HCT116 (cell line): Measurements from ENCODE around the gene ERBB2.

Experiments used
- EZH2 ChIP-seq: fragments of 200-600 bp; sonication (generic); IDR thresholded peaks from 2 replicates; pipeline ENCODE4 v1.6.1; 2017; ENCODE audit warnings: antibody characterized with exemption, mixed run types
- EZH2phosphoT487 ChIP-seq: fragments of 200-600 bp; IDR thresholded peaks from 2 replicates; pipeline ENCODE4 v1.6.1; 2018; ENCODE audit warnings: antibody characterized with exemption, borderline replicate concordance
- JUND ChIP-seq: IDR thresholded peaks from 2 replicates; pipeline ENCODE4 v1.6.1; 2012
- POLR2A ChIP-seq: IDR thresholded peaks from 2 replicates; pipeline ENCODE4 v1.7.0; 2011; ENCODE audit warnings: borderline replicate concordance; ENCODE audit not compliant: insufficient read depth, insufficient read length; ENCODE audit errors: extremely low read depth
- POLR2AphosphoS5 ChIP-seq: IDR thresholded peaks from 2 replicates; pipeline ENCODE4 v1.6.1; 2011; ENCODE audit warnings: mild to moderate bottlenecking, low read depth, low read length, moderate library complexity
- RAD21 ChIP-seq: IDR thresholded peaks from 2 replicates; pipeline ENCODE4 v1.6.1; 2012; ENCODE audit warnings: low read depth, mild to moderate bottlenecking
- YY1 ChIP-seq: IDR thresholded peaks from 2 replicates; pipeline ENCODE4 v1.6.1; 2011; ENCODE audit warnings: low read length, low read depth, moderate library complexity, mild to moderate bottlenecking; ENCODE audit not compliant: insufficient replicate concordance; ENCODE audit errors: extremely low read depth
- ZFX ChIP-seq: fragments of 450-650 bp; IDR thresholded peaks from 2 replicates; pipeline ENCODE4 v1.6.1; 2017
- TF ChIP-seq, protein P1 (sequence below), 3 experiments: fragments of 200-600 bp in 1 of 3; sonication (generic) in 1 of 3; IDR thresholded peaks in 2 of 3; conservative IDR thresholded peaks in 1 of 3; 2 replicates each; pipeline ENCODE4 v1.5.1; 2012 to 2017; ENCODE audit warnings: low read depth in 2 of 3, low read length in 2 of 3, antibody characterized with exemption in 1 of 3, borderline replicate concordance in 1 of 3, control low read depth in 1 of 3, mild to moderate bottlenecking in 1 of 3, mixed read lengths in 1 of 3, mixed run types in 1 of 3, moderate library complexity in 1 of 3; ENCODE audit not compliant: insufficient read depth in 1 of 3
- TF ChIP-seq, protein P2 (sequence below): IDR thresholded peaks from 2 replicates; pipeline ENCODE4 v1.6.1; 2012

DNA sequence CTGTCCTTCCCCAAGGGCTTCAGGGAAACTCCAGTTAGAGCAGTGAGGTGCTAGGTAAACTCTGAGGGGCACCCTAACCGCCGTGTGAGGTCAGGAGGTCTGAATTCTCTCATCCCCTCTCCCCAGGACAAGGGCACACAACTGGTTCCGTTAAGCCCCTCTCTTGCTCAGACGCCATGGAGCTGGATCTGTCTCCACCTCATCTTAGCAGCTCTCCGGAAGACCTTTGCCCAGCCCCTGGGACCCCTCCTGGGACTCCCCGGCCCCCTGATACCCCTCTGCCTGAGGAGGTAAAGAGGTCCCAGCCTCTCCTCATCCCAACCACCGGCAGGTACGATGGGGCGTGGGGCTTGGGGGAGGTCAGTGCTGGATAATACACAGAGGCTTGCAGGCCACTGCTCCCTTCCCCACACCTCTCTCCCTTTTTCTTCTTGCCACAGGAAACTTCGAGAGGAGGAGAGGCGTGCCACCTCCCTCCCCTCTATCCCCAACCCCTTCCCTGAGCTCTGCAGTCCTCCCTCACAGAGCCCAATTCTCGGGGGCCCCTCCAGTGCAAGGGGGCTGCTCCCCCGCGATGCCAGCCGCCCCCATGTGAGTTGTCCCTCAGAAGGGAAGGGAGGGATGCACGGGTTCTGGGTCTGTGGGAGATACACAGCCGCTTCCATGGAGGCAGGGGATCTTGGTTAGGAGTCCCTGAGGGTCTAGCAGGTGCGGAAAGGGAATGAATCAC, 42.4 kb downstream of the ERBB2 start:
- TF ChIP-seq YY1 (no peak), RAD21 (no peak), POLR2A (no peak), EZH2 (no peak), JUND (no peak), EZH2phosphoT487 (no peak), POLR2AphosphoS5 (no peak), ZFX (no peak)
- TF ChIP-seq, protein P1, sequence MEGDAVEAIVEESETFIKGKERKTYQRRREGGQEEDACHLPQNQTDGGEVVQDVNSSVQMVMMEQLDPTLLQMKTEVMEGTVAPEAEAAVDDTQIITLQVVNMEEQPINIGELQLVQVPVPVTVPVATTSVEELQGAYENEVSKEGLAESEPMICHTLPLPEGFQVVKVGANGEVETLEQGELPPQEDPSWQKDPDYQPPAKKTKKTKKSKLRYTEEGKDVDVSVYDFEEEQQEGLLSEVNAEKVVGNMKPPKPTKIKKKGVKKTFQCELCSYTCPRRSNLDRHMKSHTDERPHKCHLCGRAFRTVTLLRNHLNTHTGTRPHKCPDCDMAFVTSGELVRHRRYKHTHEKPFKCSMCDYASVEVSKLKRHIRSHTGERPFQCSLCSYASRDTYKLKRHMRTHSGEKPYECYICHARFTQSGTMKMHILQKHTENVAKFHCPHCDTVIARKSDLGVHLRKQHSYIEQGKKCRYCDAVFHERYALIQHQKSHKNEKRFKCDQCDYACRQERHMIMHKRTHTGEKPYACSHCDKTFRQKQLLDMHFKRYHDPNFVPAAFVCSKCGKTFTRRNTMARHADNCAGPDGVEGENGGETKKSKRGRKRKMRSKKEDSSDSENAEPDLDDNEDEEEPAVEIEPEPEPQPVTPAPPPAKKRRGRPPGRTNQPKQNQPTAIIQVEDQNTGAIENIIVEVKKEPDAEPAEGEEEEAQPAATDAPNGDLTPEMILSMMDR (IDR thresholded peaks at IDR 0.05 in 2 of 3, conservative IDR thresholded peaks at IDR 0.05 in 1 of 3; ENCODE audit: borderline replicate concordance in 1 of 3, insufficient read depth in 1 of 3, low read depth in 2 of 3, low read length in 2 of 3): no peak
- TF ChIP-seq, protein P2, sequence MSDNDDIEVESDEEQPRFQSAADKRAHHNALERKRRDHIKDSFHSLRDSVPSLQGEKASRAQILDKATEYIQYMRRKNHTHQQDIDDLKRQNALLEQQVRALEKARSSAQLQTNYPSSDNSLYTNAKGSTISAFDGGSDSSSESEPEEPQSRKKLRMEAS: no peak
